ENCODE data around the gene RARB.

The RARB gene

GRCh38 chr3:25452192-25452591 is 24.1 kb downstream of the RARB start:
- DNase-seq (ENCODE audit: low read depth): no peak
- no peak overlapping the region for H3K4me3 ChIP-seq (ENCODE audit: low read depth, low read length)
- no peak for TF ChIP-seq CTCF (IDR thresholded peaks at IDR 0.05; ENCODE audit: insufficient read depth, low read depth, low read length, missing control alignments)

- DNase-seq (ENCODE audit: low read depth): no peak
Observed at GRCh38 chr3:25452740-25453139, 24.7 kb downstream of the RARB start.

GRCh38 chr3:25453619-25454004 is 25.5 kb downstream of the RARB start:
- DNase-seq (ENCODE audit: low read depth): no peak
- no peak for TF ChIP-seq CTCF (IDR thresholded peaks at IDR 0.05; ENCODE audit: insufficient read depth, low read depth, low read length, missing control alignments)
- H3K4me3 ChIP-seq (ENCODE audit: low read depth, low read length): no peak overlapping the region

More at GRCh38 chr3:25452740-25453139, 24.7 kb downstream of the RARB start:
- no peak for TF ChIP-seq CTCF (IDR thresholded peaks at IDR 0.05; ENCODE audit: insufficient read depth, low read depth, low read length, missing control alignments)
- H3K4me3 ChIP-seq (ENCODE audit: low read depth, low read length): no peak overlapping the region

- DNase-seq (ENCODE audit: low read depth): no peak
- no peak for TF ChIP-seq CTCF (IDR thresholded peaks at IDR 0.05; ENCODE audit: insufficient read depth, low read depth, low read length, missing control alignments)
- no peak overlapping the region for H3K4me3 ChIP-seq (ENCODE audit: low read depth, low read length)
Observed at GRCh38 chr3:25454005-25454927, 26.2 kb downstream of the RARB start.

GRCh38 chr3:25455441-25456132 is 27.5 kb downstream of the RARB start:
- TF ChIP-seq CTCF (IDR thresholded peaks at IDR 0.05; ENCODE audit: insufficient read depth, low read depth, low read length, missing control alignments): no peak
- no peak for DNase-seq (ENCODE audit: low read depth)
- no peak overlapping the region for H3K4me3 ChIP-seq (ENCODE audit: low read depth, low read length)

- TF ChIP-seq CTCF (IDR thresholded peaks at IDR 0.05; ENCODE audit: insufficient read depth, low read depth, low read length, missing control alignments): no peak
- no peak for DNase-seq (ENCODE audit: low read depth)
- no peak overlapping the region for H3K4me3 ChIP-seq (ENCODE audit: low read depth, low read length)
Observed at GRCh38 chr3:25456723-25457670, 28.9 kb downstream of the RARB start.
